HEK293 (cell line): ENCODE measurements around the gene SLFN5.

ENCODE experiments used
- TF ChIP-seq, protein P1 (sequence below): fragments of 450-650 bp; formaldehyde crosslinking; IDR thresholded peaks from 2 replicates; pipeline ENCODE4 v1.5.1; 2016; ENCODE audit warnings: missing biosample characterization, missing genetic modification characterization
- TF ChIP-seq, protein P2 (sequence below): IDR thresholded peaks from 2 replicates; pipeline ENCODE4 v1.6.1; 2011; ENCODE audit warnings: mild to moderate bottlenecking, low read depth, low read length, borderline replicate concordance
- TF ChIP-seq, protein P3 (sequence below): fragments of 450-650 bp; IDR thresholded peaks from 2 replicates; pipeline ENCODE4 v1.5.1; 2018; ENCODE audit warnings: missing biosample characterization, mild to moderate bottlenecking, missing genetic modification characterization

DNA sequence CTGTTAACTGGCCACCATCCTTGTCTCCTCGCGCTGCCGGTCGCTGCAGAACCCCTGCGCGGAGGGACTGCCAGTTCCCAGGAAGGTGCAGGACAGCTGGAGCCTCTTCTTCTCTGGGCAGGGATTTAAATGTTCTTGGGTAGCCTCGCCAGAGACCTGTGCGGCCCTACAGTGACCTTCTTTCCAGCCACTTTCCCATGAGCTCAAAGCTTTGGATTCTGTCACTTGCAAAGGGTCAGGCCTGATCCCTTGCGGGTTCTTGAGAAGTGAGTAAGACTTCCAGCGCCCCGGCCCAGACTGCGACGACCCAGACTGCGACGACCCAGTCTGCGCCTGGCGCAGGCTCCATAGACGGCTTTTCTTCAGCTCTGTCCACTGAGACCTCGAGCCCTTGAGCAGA, 1.4 kb upstream of the SLFN5 start:
- TF ChIP-seq, protein P1, sequence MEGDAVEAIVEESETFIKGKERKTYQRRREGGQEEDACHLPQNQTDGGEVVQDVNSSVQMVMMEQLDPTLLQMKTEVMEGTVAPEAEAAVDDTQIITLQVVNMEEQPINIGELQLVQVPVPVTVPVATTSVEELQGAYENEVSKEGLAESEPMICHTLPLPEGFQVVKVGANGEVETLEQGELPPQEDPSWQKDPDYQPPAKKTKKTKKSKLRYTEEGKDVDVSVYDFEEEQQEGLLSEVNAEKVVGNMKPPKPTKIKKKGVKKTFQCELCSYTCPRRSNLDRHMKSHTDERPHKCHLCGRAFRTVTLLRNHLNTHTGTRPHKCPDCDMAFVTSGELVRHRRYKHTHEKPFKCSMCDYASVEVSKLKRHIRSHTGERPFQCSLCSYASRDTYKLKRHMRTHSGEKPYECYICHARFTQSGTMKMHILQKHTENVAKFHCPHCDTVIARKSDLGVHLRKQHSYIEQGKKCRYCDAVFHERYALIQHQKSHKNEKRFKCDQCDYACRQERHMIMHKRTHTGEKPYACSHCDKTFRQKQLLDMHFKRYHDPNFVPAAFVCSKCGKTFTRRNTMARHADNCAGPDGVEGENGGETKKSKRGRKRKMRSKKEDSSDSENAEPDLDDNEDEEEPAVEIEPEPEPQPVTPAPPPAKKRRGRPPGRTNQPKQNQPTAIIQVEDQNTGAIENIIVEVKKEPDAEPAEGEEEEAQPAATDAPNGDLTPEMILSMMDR (tag by site-specific recombination), result no peak
- TF ChIP-seq, protein P2, sequence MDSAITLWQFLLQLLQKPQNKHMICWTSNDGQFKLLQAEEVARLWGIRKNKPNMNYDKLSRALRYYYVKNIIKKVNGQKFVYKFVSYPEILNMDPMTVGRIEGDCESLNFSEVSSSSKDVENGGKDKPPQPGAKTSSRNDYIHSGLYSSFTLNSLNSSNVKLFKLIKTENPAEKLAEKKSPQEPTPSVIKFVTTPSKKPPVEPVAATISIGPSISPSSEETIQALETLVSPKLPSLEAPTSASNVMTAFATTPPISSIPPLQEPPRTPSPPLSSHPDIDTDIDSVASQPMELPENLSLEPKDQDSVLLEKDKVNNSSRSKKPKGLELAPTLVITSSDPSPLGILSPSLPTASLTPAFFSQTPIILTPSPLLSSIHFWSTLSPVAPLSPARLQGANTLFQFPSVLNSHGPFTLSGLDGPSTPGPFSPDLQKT, result no peak
- TF ChIP-seq, protein P3, sequence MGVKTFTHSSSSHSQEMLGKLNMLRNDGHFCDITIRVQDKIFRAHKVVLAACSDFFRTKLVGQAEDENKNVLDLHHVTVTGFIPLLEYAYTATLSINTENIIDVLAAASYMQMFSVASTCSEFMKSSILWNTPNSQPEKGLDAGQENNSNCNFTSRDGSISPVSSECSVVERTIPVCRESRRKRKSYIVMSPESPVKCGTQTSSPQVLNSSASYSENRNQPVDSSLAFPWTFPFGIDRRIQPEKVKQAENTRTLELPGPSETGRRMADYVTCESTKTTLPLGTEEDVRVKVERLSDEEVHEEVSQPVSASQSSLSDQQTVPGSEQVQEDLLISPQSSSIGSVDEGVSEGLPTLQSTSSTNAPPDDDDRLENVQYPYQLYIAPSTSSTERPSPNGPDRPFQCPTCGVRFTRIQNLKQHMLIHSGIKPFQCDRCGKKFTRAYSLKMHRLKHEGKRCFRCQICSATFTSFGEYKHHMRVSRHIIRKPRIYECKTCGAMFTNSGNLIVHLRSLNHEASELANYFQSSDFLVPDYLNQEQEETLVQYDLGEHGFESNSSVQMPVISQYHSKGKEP (tag by site-specific recombination), result no peak
